GM12873 (cell line): Measurements from ENCODE around the gene GFAP.

Experiments
- TF ChIP-seq, protein P1 (sequence below): IDR thresholded peaks from 2 replicates; pipeline ENCODE4 v1.5.1; 2012; ENCODE audit warnings: low read depth, mild to moderate bottlenecking, moderate library complexity, low read length, control low read depth; ENCODE audit not compliant: insufficient read depth; ENCODE audit errors: missing control alignments

Gene GFAP

GRCh38 chr17:44952946-44953475 is 37.7 kb upstream of the GFAP start:
- TF ChIP-seq, protein P1, sequence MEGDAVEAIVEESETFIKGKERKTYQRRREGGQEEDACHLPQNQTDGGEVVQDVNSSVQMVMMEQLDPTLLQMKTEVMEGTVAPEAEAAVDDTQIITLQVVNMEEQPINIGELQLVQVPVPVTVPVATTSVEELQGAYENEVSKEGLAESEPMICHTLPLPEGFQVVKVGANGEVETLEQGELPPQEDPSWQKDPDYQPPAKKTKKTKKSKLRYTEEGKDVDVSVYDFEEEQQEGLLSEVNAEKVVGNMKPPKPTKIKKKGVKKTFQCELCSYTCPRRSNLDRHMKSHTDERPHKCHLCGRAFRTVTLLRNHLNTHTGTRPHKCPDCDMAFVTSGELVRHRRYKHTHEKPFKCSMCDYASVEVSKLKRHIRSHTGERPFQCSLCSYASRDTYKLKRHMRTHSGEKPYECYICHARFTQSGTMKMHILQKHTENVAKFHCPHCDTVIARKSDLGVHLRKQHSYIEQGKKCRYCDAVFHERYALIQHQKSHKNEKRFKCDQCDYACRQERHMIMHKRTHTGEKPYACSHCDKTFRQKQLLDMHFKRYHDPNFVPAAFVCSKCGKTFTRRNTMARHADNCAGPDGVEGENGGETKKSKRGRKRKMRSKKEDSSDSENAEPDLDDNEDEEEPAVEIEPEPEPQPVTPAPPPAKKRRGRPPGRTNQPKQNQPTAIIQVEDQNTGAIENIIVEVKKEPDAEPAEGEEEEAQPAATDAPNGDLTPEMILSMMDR, result no peak

- TF ChIP-seq, protein P1, result no peak
Observed at GRCh38 chr17:44948315-44948795, 33.1 kb upstream of the GFAP start.

DNA sequence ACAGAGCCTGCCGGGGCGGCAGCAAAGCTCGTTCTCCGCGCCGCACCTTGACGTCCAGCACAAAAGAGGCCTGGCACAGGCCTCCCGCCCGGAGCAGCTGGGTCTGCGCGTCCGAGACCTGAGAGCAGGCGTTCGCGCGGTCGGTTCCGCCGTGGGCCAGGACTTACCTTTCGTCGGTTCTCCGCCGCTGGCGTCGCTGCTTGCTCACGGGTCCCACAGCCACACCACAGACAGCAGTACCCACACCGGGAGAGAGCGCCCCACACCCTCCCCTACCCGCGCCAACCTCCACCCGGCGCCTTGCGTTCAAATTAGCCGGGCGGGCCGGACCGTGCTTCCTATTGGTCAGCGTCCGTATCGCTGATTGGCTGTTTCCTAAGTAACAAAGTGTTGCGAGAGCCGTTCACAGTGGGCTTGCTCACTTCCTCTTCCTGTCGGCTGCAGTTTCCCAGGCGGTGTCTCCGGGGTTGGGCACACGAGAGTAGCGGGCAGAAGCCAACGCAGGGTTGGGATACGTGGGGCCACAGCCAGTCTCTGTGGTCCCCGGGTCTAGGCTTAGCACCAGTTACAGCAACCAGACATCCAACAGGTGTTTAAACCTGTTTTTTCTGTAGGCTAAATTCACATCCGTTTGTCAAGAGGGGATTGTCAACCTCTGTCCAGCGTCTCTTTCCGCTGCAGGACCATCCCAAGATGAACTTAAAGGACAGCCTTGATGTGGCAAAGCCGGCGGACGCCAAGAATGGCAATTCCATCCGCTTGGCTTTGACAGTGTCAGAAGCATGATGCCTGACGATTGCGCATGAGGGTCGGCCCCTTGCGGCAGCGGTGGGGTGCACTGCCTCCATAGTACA is 32.4 kb upstream of the GFAP start, which contains the start of gene KIF18B:
Gene KIF18B, minus strand, starts transcription at position 313 of the 854 bp plus-strand sequence. CDS start 11,429 bp downstream, outside the sequence.
- TF ChIP-seq, protein P1, result peak; percentile 16

GRCh38 chr17:44942456-44942855 is 27.2 kb upstream of the GFAP start:
- TF ChIP-seq, protein P1, result no peak

DNA sequence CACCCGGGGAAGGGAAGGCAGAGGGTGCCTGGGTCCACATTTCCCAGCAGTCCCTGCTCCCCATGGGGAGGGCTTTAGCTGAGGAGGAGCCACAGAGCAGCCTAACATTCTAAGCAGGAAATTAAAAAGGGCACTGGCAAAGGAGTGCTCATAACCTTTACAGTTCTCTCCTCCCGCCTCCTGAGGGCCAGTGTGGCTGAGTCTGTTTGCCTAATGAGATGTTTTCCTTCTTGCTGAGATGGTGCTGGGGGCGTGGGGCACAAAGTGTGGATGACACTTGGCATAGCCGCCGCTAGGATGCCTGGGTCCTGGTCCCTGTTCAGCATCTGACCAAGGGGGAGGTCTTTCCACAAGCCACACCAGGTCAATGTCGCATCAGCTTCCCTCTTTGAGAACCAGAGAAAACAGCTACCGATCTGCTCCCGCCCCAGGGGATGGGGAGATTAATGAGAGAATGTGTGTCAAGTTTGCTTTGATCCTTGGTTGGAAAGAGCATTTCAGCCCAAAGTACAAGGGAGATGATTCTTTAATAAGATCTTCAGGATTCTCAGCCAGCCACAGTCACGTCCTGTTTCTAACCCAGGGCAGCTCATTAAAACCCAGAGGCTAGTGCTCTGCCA is 26.5 kb upstream of the GFAP start:
- TF ChIP-seq, protein P1, result no peak

DNA sequence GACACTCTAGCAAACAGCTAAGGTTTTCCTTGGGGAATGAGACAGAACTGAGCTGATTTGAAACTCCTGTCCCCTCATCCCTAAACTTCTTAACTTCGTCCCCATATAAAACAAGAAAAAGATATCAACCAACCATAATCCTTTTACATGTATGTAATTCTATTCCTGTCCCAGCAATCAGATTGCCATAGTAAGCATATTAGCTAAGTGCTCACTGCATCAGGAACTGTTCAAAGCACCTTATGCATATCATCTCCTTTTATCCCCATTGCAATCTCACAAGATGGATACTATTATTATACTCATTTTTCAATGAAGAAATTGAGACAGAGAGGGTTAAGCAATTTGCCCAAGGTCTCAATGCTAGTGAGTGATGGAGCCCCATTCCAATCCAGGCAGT is 25.5 kb upstream of the GFAP start:
- TF ChIP-seq, protein P1, result no peak

GRCh38 chr17:44940317-44940716 is 25.0 kb upstream of the GFAP start:
- TF ChIP-seq, protein P1, result no peak
